ENCODE results near the gene CCDC13.
A peak's percentile ranks its signal among the peaks of the same experiment; 100 is the strongest.

CCDC13 gene

DNA sequence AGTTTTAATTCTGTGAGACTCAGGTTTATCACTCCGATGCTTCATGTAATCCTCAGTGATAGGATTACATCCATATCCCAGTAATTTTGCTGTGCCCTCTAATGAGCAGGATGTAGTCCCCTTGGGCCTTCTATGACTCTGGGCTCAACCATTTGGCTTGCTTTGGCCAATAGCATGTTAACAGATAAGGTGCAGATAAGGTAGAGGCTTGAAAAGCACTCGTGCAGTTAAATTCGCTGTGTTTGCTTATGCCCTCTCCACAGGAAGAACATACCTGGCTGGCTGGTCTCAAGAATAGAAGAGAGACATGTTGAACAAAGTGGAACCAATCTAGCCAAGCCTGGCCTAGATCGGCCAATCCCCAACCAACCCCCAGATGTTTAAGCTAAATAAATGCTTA, 20.1 kb downstream of the CCDC13 start:
- no peak for DNase-seq (ENCODE audit: low read depth)

DNA sequence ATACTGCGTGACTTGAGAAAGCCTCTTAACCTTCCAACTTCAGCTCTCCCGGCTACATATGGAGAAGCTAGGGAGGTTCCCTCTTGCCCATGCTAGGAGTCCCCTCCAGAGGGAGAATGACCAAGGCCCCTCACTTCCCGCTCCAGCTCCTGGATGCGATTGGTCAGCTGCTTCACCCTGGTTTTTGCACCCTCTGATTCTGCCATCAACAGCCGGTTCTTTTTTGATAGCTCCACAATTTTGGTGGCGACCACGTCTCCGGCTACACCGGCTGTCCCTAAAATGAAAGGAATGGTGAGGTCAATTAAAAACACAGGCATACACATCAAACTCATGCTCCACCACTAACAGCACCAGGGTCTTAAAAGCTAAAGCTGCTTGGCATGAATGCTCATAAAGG, 20.6 kb downstream of the CCDC13 start:
- no peak for DNase-seq (ENCODE audit: low read depth)

DNA sequence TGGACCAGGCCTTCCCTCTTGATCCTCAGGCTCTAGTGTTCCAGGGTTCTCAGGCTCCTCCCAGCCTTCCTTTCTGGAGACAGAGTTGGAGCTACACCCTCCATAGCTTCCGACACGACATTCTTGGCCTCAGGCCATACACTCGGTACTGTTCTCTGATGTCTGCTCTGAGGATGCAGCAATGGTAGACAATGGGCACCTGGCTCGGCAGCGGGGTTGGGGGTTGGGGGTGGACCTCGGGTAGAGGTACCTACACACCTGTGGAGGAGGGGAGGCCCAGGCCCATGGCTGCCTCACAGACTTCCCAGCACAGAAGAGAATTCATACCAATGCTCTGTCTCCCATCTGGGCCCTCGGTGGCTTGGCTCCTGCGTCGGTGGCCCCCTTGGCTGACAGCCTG, 21.4 kb downstream of the CCDC13 start:
- DNase-seq (ENCODE audit: low read depth) = no peak

GRCh38 chr3:42750834-42751233, 22.2 kb downstream of the CCDC13 start:
- DNase-seq (ENCODE audit: low read depth) = no peak

DNA sequence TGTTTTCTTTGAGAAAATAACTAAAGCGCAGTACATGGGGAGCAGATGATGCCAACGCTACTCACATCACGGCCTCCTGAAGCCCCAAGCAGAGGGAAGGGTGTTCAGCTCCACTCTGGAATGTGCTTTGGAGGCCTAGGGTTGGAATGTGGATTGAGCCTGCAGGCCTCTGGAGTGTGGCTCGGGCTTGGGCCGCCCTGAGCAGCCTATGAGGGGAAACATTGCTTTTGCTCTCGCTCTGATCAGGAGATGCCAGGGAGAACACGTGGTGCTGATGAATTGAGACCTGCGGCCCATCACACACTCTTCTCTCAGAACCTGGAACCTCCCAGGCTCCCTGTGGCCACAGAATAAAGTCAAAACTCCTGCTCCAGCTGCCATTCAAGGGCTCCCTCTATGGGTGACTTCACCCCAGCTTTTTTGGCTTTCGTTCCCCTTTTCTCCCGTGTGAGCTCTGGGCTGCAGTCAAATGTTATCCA, 23.3 kb downstream of the CCDC13 start:
- peak; percentile 40 for DNase-seq (ENCODE audit: low read depth)

- no peak for DNase-seq (ENCODE audit: low read depth)
Measured at GRCh38 chr3:42749025-42749752, 23.9 kb downstream of the CCDC13 start.

DNA sequence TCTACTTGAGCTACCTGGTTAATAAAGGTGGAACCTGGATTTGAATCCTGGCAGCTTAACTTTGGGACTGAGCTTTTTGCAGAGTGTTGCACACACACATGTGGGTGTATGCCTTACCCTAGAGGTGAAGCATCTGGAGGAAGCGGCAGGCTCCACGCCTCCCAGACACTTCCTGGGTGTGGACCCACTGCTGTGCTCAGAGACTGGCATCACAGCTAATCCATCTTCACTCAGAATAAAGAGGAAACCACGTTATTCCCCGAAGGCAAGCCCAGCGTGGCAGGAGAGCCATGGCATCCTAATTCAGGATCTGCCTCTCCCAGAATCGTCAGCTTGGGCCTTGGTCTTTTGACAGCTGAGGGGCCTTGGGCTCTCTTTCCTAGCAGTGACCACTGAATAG, 25.5 kb downstream of the CCDC13 start:
- DNase-seq (ENCODE audit: low read depth) = no peak

DNA sequence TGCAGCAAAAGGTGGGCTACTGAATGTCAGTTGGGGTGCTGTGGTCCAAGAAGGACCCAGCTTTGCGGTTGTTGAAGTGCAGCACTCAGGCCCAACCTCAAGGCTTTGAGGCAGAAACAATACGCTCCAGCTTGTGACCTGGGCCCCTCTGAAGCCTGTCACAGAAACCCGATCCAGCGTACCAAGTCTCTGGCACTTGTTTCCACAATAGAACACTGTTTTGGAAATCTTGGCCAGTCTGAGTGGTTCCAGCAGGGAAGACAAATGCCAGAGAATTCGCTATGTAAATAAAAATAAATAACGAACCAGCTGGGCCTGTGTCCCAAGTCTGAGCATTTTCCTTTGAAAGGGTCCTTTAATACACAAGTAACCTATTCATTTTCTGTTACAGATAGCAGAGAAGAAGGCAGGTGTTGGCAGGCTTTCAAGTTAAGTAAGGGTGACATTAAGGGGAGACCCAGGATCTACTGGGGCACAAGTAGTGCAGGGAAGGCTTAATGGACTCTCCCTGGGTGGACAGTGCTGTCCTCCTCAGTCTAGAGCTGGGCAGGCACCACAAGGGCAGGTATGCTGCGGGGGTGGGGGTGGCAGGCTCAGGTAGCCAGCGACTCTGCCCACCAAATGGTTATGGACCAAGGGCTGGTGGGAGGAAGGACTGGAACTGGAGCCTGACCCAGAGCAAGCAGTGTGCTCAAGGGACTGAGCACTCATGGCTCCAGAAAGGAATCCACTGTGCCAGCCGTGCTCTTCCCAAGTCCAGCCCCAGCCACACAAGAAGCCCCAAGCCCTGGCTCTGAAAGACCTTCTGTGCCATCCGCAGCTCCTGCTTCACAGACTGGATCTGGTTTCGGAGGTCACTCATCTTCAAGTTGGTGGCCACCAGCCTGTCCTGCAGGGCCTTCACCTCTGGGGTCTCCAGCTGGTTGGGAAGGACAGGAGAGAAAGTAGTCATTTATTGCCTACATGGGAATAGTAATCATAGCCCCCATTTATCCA, 26.3 kb downstream of the CCDC13 start:
- no peak for DNase-seq (ENCODE audit: low read depth)

GRCh38 chr3:42745776-42746454, 27.1 kb downstream of the CCDC13 start:
- no peak for DNase-seq (ENCODE audit: low read depth)

- no peak for DNase-seq (ENCODE audit: low read depth)
Measured at GRCh38 chr3:42745291-42745745, 27.7 kb downstream of the CCDC13 start.

- DNase-seq (ENCODE audit: low read depth) = no peak
Measured at GRCh38 chr3:42743204-42743995, 29.7 kb downstream of the CCDC13 start.

- DNase-seq (ENCODE audit: low read depth) = no peak
Measured at GRCh38 chr3:42742688-42743087, 30.4 kb downstream of the CCDC13 start.

DNA sequence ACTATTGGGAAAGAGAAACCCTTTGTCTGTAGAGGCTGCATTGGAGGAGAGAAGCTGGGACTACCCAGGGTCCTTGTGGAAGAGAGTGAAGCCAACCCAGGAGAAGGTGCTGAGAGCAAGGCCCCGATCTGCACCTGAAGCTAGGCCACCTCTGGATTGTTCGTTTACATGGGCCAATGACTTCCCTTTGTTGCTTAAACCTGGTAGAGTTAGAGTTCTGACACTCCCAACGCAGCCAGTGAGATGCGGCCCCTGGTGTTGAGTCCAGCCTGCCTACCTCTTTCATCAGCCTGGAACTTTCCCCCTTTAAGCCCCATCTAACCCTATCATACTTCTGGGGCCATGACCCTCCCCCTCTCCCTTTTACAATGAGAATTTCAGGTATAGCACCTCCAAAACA, 30.8 kb downstream of the CCDC13 start:
- DNase-seq (ENCODE audit: low read depth) = no peak

GRCh38 chr3:42741796-42742195, 31.3 kb downstream of the CCDC13 start:
- no peak for DNase-seq (ENCODE audit: low read depth)

DNA sequence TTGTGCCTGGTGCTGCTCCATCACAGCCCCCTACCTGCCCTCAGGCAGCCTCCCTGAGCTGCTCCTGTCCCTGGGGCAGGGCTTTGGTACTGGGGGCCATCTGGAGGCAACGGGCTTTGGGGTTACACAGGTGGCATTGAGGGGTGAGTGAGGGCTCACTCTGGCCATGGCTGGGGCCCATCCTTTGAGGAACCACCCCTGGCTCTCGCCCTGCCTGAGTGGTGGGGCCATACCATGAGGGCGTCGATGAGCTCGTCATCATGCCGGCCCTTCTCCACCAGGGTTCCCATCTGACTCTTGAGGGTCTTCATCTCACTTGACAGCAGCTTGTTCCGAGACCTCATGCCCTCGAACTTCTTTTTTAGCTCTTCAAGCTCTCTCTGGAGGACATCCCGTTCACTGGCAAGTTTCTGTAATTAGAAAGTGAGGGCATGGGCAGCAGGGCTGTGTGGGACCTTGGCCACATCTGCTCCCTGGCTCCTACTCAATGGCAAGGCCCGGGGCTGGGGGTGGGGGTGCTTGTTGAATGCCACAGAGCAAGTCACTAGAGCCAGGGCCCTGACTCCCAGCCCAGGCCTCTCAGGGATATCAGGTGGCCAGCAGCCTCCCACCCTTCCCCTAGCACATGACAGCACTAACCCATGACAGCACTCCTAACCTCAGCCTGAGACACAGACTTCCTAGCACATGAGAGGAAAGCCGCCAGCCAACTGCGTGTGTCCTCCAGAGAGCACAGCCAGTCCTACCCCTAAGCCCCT, 33.5 kb downstream of the CCDC13 start:
- DNase-seq (ENCODE audit: low read depth) = no peak

DNA sequence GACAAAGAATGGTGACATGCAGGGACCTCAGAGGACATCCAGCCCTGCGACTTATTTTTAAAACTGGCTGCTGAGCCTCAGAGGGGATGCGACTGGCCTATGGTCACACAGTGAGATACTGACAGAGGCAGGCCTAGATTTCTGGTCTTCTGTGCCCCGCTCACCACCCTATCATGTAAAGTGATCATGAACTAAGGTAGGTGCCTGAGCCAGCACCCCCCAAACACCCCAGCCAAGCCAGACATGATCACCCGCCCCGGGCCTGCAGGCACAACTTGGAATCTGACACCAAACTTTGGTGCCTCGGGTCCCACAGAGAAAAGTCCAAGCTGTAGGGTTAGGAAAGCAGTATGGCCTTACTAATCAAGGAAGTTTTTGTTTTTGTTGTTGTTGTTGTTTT, 36.5 kb downstream of the CCDC13 start:
- no peak for DNase-seq (ENCODE audit: low read depth)

GRCh38 chr3:42736081-42736480, 37.0 kb downstream of the CCDC13 start:
- no peak for DNase-seq (ENCODE audit: low read depth)

DNA sequence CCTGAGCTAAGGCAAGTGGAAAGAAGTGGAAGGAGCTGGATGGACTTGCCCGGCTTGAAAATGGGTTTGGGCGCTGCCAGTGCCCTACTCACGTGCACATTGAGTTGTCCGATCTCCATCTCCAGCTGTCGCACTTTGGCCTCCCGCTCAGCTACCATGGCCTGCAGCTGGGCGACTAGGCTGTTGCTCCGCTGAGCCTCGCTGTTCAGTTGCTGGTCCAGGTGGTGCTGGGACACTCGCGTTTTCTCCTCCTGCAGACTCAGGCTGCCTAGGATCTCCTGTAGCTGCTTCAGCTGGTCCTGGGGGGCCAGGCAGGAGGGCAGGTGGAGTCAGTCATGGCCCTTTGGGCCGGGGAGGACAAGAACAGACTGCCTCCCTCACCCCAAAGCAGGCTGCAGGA, 37.4 kb downstream of the CCDC13 start:
- DNase-seq (ENCODE audit: low read depth) = no peak

DNA sequence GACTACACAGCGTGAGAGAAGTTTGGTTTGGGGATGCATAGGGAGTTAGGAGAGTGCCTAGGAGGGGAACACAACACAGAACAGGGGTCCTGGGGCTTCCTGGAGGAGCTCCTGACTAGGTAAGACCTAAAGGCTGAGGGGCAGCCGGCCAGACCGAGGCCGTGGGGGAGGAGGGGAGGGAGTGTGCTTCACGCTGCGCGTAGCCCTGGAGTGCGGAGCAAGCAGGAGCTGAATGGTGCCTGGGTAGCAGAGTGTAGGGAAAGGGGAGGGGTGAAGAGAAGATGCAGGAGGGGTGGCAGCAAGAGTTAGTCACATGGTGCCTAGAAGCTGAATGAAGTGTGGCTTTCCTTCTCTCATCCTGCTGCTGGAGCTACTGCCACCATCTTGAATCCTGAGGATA, 38.0 kb downstream of the CCDC13 start:
- no peak for DNase-seq (ENCODE audit: low read depth)

DNA sequence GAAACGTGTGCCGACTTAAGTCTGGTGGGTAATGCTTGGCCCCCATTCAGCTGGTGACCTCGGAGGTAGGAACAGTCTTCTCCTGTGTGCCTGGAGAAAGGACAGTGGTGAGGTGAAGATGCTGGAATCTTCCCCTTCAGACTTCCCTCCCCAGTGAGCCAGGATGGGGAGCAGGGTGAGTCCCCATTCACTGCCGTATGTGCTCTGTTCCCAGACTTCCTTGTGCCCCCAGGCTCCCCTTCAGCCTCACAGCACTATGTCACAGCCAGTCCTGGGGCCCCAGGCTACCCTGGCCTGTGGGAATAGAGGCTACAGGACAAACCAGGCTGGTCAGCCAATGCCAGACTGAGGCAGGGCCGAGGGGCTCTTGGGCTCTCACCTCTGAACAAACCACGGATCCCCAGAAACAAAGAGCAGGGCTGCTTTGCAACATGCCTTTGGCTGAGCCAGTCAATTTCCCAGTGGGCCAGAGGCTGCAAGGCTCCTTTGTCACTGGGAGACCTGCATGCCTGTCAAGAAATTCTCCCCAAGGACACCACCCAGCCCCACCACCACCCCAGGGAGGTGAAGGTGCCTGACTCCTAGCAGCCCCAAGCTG, 38.7 kb downstream of the CCDC13 start:
- DNase-seq (ENCODE audit: low read depth) = no peak

All from amniotic epithelial cell (primary cell).